Fibroblast of skin of right quadriceps (primary cell): ENCODE measurements around the gene ZMYM2.
"Not testable (repeated sequence)": the region's sequence is repeated elsewhere in the genome, so short reads cannot be mapped to it uniquely, and the experiment has no call there.

Experiments used
- DNase-seq: peaks from one replicate; pipeline ENCODE4 v3.0.0-alpha.2; 2013

The ZMYM2 gene

GRCh38 chr13:19984430-19985218 lies 26.1 kb downstream of the ZMYM2 start:
- DNase-seq = peak; percentile 39

GRCh38 chr13:19985219-19985556 lies 26.7 kb downstream of the ZMYM2 start:
- no peak for DNase-seq

GRCh38 chr13:19991531-19991930 lies 33.0 kb downstream of the ZMYM2 start:
- DNase-seq = no peak

GRCh38 chr13:19993024-19993423 lies 34.5 kb downstream of the ZMYM2 start:
- no peak for DNase-seq

GRCh38 chr13:19998960-19999359 lies 40.4 kb downstream of the ZMYM2 start:
- DNase-seq = no peak

- no peak for DNase-seq
These were observed 41.6 kb downstream of the ZMYM2 start for GRCh38 chr13:20000062-20000552.

- no peak for DNase-seq
These were observed 43.1 kb downstream of the ZMYM2 start for GRCh38 chr13:20001366-20002190.

GRCh38 chr13:20002787-20003186 lies 44.3 kb downstream of the ZMYM2 start:
- DNase-seq = no peak

- DNase-seq = no peak
These were observed 47.7 kb downstream of the ZMYM2 start for GRCh38 chr13:20006206-20006605.

- no peak for DNase-seq
These were observed 57.2 kb downstream of the ZMYM2 start for GRCh38 chr13:20015763-20016162.

GRCh38 chr13:20016649-20017364 lies 58.3 kb downstream of the ZMYM2 start:
- DNase-seq = no peak

- DNase-seq = no peak
These were observed 58.8 kb downstream of the ZMYM2 start for GRCh38 chr13:20017365-20017711.

- no peak for DNase-seq
These were observed 60.5 kb downstream of the ZMYM2 start for GRCh38 chr13:20019043-20019442.

- DNase-seq = no peak
These were observed 66.2 kb downstream of the ZMYM2 start for GRCh38 chr13:20024702-20025101.

GRCh38 chr13:20028953-20029352 lies 70.4 kb downstream of the ZMYM2 start:
- no peak for DNase-seq

GRCh38 chr13:20033486-20033885 lies 75.0 kb downstream of the ZMYM2 start:
- no peak for DNase-seq

GRCh38 chr13:20035130-20035529 lies 76.6 kb downstream of the ZMYM2 start:
- DNase-seq = no peak

GRCh38 chr13:20037908-20038307 lies 79.4 kb downstream of the ZMYM2 start:
- DNase-seq = no peak

GRCh38 chr13:20042603-20043002 lies 84.1 kb downstream of the ZMYM2 start:
- DNase-seq = not testable (repeated sequence)

GRCh38 chr13:20043207-20043925 lies 84.8 kb downstream of the ZMYM2 start:
- no peak for DNase-seq

- no peak for DNase-seq
These were observed 85.6 kb downstream of the ZMYM2 start for GRCh38 chr13:20044086-20044485.

- no peak for DNase-seq
These were observed 87.5 kb downstream of the ZMYM2 start for GRCh38 chr13:20045950-20046548.
